Activated CD8-positive, alpha-beta memory T cell treated with anti-CD3 and anti-CD28 coated beads, Interleukin-2, amount 50 U/mL, for 24 hours (primary cell): Measurements from ENCODE around the gene SEMA4B.
"Not testable (repeated sequence)": the region's sequence is repeated elsewhere in the genome, so short reads cannot be mapped to it uniquely, and the experiment has no call there.

ENCODE experiments used
- DNase-seq: peaks from one replicate; pipeline ENCODE4 v3.0.0-alpha.2; 2020; ENCODE audit errors: extremely low read depth

The SEMA4B gene

GRCh38 chr15:90178468-90179435 lies 22.4 kb upstream of the SEMA4B start:
- DNase-seq = no peak

GRCh38 chr15:90181776-90182175 lies 19.4 kb upstream of the SEMA4B start:
- DNase-seq = no peak

GRCh38 chr15:90184119-90184785 lies 16.9 kb upstream of the SEMA4B start:
- no peak for DNase-seq

GRCh38 chr15:90184786-90185704 lies 16.1 kb upstream of the SEMA4B start:
- no peak for DNase-seq

- DNase-seq = no peak
These were observed 13.8 kb upstream of the SEMA4B start for GRCh38 chr15:90187257-90187868.

GRCh38 chr15:90188065-90188464 lies 13.1 kb upstream of the SEMA4B start:
- not testable (repeated sequence) for DNase-seq

GRCh38 chr15:90188914-90189748 lies 12.0 kb upstream of the SEMA4B start:
- DNase-seq = no peak

GRCh38 chr15:90189781-90190467 lies 11.2 kb upstream of the SEMA4B start:
- no peak for DNase-seq

- no peak for DNase-seq
These were observed 10.4 kb upstream of the SEMA4B start for GRCh38 chr15:90190606-90191343.

GRCh38 chr15:90191344-90191687 lies 9.8 kb upstream of the SEMA4B start:
- DNase-seq = no peak

GRCh38 chr15:90191794-90192509 lies 9.2 kb upstream of the SEMA4B start:
- DNase-seq = no peak

GRCh38 chr15:90192961-90193786 lies 8.0 kb upstream of the SEMA4B start:
- DNase-seq = no peak

GRCh38 chr15:90194655-90195054 lies 6.5 kb upstream of the SEMA4B start:
- DNase-seq = no peak

GRCh38 chr15:90200534-90201129 lies 498 bp upstream of the SEMA4B start:
- DNase-seq = no peak

- DNase-seq = no peak
These were observed 830 bp downstream of the SEMA4B start for GRCh38 chr15:90201944-90202375.

GRCh38 chr15:90202929-90203328 lies 1.8 kb downstream of the SEMA4B start:
- DNase-seq = no peak

- DNase-seq = no peak
These were observed 2.3 kb downstream of the SEMA4B start for GRCh38 chr15:90203473-90203872.
